Central memory CD4-positive, alpha-beta T cell (primary cell): ENCODE measurements around the gene ST7.

Experiments used
- DNase-seq: peaks from one replicate; pipeline ENCODE4 v3.0.0; 2022

The ST7 gene

GRCh38 chr7:117165656-117166055 lies 212.4 kb downstream of the ST7 start:
- no peak for DNase-seq

- no peak for DNase-seq
Observed at GRCh38 chr7:117169907-117170306, 216.6 kb downstream of the ST7 start.

GRCh38 chr7:117171106-117171505 lies 217.8 kb downstream of the ST7 start:
- no peak for DNase-seq

GRCh38 chr7:117172283-117172682 lies 219.0 kb downstream of the ST7 start:
- DNase-seq = no peak

- DNase-seq = no peak
Observed at GRCh38 chr7:117173035-117173770, 219.9 kb downstream of the ST7 start.

- no peak for DNase-seq
Observed at GRCh38 chr7:117176206-117176605, 222.9 kb downstream of the ST7 start.

GRCh38 chr7:117178600-117178999 lies 225.3 kb downstream of the ST7 start:
- DNase-seq = no peak

- DNase-seq = no peak
Observed at GRCh38 chr7:117179701-117180100, 226.4 kb downstream of the ST7 start.

GRCh38 chr7:117183729-117184128 lies 230.4 kb downstream of the ST7 start:
- no peak for DNase-seq

GRCh38 chr7:117184367-117184766 lies 231.1 kb downstream of the ST7 start:
- no peak for DNase-seq

- no peak for DNase-seq
Observed at GRCh38 chr7:117185124-117185523, 231.8 kb downstream of the ST7 start.

GRCh38 chr7:117186218-117187010 lies 233.1 kb downstream of the ST7 start:
- DNase-seq = no peak

- no peak for DNase-seq
Observed at GRCh38 chr7:117188376-117188775, 235.1 kb downstream of the ST7 start.

- no peak for DNase-seq
Observed at GRCh38 chr7:117188949-117189592, 235.8 kb downstream of the ST7 start.

GRCh38 chr7:117190104-117190503 lies 236.8 kb downstream of the ST7 start:
- DNase-seq = no peak

- DNase-seq = no peak
Observed at GRCh38 chr7:117190746-117191435, 237.6 kb downstream of the ST7 start.

GRCh38 chr7:117192108-117192507 lies 238.8 kb downstream of the ST7 start:
- DNase-seq = no peak

GRCh38 chr7:117193564-117193963 lies 240.3 kb downstream of the ST7 start:
- DNase-seq = no peak

- no peak for DNase-seq
Observed at GRCh38 chr7:117194445-117194844, 241.1 kb downstream of the ST7 start.

- DNase-seq = no peak
Observed at GRCh38 chr7:117195361-117196029, 242.2 kb downstream of the ST7 start.

GRCh38 chr7:117200132-117200531 lies 246.8 kb downstream of the ST7 start:
- DNase-seq = no peak

GRCh38 chr7:117200786-117201458 lies 247.6 kb downstream of the ST7 start:
- no peak for DNase-seq
